ENCODE data around the gene PDZD2.

GRCh38 chr5:31941151-31941755, 302.3 kb downstream of the PDZD2 start:
- no peak for TF ChIP-seq CTCF (IDR thresholded peaks at IDR 0.05)
- TF ChIP-seq POLR2A (IDR thresholded peaks at IDR 0.05), result no peak
